GM03348 (cell line): ENCODE measurements around the gene NLRP9.

ENCODE experiments used
- DNase-seq: peaks from one replicate; pipeline ENCODE4 v3.0.0; 2012; ENCODE audit warnings: low spot score

NLRP9 gene

GRCh38 chr19:55673465-55673864 is 64.7 kb downstream of the NLRP9 start:
- no peak for DNase-seq

DNA sequence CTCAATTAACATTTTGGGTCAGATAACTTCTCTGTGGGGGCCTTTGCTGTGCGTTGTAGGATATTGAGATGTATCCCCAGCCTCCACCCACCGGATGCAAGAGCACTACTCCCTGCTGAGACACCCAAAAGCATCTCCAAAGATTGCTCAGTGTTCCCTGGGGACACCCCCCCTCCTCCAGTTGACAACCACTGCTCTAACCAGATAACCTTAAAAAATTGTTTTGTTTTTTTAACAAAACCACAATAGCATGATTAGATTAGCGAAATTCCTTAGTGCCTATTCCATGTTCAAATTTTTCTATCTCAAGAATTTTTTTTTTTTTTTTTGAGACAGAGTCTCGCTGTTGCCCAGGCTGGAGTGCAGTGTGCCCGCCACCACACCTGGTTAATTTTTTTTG is 65.8 kb downstream of the NLRP9 start:
- no peak for DNase-seq

DNA sequence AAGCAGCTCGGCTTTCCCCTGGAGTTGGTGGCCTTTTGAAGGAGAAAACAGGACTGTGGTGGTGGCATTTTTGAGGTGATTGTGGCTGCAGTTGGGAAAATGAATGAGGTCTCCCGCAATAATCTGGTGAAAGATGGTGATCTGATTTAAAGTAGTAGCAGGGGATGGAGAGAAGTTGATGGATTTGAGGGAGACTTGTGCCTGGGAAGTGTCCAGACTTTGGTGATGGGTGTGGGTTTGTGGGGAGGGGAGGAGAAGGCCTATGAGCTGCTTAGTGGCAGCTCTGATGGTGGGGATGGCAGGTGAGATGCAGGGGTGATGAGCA is 67.2 kb downstream of the NLRP9 start:
- DNase-seq, result no peak

DNA sequence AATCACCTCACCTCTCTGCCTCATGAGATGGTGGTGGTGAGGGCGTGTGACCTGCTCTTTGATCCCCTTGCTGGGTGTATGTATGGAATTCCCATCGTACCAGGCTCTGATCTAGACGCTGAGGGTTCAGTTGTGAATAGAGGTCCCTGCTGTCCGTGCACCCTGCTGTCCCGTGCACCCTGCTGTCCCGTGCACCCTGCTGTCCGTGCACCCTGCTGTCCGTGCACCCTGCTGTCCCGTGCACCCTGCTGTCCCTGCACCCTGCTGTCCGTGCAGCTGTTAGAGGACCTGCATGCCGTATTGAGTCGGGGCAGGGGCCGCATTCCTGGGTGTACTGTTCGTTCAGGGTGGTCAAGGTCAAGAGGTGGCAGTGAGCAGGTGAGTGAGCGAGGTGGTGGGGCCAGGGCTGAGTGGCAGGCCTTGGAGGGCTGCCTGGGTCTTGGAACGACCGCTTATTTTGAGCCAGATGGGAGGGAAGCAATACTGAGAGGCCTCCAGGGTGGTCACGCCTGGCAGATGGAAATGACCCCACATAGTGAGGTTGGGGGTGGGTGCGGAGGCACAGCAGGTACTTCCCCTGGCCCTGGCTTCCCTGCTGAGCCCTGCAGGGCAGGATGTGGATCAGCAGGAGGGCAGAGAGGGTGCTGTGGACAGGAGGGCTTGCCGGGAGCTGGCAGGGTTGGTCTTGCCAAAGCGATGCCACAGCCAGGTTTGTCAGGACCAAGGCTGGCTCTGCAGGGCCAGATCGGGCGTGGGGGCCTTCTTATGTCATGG is 67.7 kb downstream of the NLRP9 start:
- DNase-seq, result no peak

DNA sequence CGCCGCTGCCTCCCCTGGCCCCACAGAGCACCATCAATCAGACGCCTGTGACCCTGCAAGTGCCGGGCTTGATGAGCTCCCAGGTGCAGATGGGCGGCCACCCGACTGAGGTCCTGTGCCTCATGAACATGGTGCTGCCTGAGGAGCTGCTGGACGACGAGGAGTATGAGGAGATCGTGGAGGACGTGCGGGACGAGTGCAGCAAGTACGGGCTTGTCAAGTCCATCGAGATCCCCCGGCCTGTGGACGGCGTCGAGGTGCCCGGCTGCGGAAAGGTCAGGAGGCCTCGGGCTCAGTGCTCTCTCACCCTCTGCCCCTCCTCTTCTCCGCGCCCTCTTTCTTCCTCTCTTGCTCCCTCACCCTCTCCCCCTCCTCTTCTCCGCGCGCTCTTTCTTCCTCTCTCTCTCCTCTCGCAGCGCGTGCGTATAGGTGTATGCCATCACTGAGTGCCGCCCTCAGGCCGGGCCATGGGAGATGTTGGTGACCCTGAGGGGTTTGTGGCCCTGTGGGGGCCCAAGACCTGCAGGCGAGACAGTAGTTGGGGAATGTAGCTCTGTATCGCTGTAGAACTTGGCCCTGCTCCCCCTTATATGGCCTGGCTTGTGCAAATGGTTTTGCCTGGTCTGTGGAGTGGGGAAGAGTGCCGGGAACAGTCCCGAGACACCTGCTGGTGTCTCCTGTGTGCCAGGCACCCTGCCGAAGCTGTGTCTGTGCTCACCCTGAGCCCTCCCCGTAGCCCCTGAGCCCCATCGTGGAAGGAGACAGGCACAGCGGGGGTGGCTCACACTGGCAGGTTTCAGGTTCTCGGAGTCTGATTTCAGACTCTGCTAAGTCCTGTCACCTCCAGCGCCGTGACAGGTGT is 68.6 kb downstream of the NLRP9 start:
- DNase-seq, result no peak

DNA sequence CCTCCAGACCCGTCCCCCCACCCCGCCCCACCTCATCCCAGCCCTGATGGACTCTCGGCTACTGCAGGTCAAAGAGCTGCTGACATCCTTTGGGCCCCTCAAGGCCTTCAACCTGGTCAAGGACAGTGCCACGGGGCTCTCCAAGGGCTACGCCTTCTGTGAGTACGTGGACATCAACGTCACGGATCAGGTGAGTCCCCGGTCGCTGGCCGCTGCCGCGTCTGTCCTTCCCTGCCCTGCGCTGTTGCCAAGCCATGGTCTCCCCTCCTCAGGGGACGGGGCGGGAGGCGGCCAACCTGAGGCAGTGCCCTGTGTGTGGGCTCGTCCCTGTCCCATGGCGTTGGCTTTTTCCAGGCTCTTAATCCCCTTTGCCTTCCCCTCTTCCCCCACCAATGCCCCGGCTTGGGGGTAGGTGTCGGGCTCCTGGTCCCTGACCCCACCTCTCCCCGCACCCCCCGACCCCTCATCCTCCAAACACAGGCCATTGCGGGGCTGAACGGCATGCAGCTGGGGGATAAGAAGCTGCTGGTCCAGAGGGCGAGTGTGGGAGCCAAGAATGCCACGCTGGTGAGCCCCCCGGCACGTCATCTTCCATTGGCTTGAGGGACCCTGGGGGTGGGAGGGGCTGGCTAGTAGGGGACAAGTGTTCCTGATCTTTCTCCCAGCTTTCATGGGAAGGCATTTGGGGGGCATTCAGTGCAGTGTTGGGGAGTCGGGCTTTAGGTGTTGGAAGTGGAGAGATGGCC is 69.4 kb downstream of the NLRP9 start:
- no peak for DNase-seq

GRCh38 chr19:55667958-55668357 is 70.2 kb downstream of the NLRP9 start:
- DNase-seq, result no peak

DNA sequence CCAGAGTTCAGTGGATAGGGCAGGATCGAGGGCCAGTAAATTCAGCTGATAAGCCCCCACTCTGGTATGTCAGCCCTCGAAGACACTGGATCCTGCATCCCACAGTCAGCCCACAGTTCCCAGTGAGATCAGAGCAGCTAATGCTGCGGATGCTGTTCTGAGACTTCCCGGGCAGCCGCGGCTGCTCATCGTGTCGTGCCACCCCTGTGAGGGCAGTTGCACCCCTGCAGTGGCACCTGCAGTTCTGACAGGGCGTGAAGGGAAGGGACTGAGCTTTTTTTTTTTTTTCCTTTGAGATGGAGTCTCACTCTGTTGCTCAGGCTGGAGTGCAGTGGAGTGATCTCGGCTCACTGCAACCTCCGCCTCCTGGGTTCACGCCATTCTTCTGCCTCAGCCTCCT is 70.7 kb downstream of the NLRP9 start:
- no peak for DNase-seq

DNA sequence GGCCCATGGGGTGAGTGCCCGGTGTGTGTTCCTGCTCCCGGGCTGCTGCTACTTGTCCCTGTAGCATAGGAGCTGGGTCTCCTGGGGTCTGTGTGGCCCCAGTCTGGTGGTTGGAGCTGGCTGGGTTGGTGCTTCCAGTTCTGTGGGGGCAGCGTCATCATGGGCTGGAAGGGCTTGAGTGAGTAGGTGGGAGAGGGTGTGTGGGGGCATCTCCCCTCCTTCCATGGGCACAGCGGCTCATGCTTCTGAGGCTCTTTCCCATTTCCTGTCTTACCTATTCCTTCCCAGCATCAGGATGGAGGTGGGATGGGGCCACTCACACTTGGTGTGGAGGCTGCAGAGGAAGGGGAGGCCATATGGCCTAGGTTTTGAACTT is 71.2 kb downstream of the NLRP9 start:
- no peak for DNase-seq

GRCh38 chr19:55666343-55667005 is 71.7 kb downstream of the NLRP9 start:
- no peak for DNase-seq

DNA sequence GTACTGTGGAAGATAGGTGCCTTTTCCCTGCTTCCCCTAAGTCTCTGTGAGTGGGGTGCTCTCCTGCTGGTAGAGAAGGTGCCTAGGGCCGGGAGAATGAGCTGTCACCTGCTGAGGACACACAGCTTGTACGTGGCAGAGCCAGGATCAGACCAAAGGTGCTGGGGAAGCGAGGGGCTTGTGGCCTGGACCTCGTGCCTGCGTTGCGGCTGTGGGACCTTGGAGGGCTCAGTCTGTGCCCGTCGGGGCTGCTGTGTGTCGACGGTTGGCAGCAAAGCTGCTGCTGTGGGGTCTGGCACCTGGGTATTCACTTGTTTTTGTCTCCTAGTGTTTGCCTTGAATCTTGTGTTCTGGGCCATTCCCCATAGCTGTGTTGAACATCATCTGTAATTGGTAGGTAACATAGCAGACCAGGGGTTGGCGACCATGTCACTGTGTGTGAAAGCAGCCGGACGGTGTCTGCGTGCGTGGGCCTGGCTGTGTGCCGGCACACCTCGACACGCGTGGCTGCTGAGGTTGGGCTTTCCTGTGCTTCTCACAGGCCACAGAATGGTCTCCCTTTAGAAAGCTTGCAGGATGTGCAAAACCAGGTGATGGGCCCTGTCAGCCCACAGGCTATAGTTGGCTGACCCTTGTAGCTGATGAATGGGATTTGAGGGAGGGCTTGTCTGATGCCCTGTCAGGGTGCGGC is 74.2 kb downstream of the NLRP9 start:
- no peak for DNase-seq

DNA sequence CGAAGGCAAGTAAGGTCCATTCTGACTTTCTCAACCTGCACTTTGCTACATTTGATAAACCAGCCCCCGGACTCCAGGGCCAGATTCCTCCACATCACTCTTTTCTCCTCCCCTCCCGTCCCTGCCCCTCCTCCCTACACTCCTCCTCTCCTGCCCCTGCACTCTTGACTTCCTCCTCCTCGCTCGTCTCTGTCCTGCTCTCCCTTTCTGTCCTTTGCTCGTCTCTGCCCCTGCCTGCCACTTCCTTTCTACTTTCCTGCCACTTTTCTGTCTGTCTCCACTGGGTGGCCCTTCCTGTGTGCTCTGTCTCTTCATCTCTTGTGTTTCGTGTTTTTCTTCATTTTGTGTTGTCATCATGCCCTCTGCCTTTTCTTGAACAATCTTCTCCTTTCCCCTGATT is 76.4 kb downstream of the NLRP9 start:
- DNase-seq, result no peak

DNA sequence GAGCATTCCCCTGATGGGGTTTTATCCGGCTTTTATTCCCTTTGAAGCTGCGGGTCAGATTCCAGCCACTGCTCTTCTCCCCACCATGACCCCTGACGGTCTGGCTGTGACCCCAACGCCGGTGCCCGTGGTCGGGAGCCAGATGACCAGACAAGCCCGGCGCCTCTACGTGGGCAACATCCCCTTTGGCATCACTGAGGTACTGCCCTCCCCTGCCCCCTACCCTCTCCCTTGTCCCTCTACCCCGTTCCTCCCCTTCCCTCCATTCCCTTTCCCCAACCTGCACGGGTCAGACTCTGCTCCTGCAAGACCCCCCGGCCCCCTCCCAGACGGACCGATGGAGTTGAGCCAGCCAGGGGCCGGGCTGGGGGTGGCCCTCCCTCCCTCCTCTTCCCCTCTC is 77.2 kb downstream of the NLRP9 start:
- no peak for DNase-seq

DNA sequence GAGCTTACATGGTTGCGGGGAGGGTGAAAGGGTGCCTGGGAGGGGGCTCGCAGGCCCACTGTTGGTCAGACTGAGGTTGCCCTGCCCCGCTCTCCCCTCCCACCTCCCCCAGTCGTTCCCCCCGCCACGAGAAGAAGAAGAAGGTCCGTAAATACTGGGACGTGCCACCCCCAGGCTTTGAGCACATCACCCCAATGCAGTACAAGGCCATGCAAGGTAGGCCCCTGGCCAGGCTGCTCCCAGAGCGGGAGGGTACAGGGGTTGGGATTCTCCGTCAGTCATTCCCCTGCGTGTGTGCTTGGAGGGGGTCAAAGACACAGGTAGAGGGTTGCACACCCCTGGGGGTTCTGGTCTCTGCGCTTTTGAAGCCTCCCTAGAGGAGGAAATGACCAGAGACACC is 77.8 kb downstream of the NLRP9 start:
- no peak for DNase-seq

DNA sequence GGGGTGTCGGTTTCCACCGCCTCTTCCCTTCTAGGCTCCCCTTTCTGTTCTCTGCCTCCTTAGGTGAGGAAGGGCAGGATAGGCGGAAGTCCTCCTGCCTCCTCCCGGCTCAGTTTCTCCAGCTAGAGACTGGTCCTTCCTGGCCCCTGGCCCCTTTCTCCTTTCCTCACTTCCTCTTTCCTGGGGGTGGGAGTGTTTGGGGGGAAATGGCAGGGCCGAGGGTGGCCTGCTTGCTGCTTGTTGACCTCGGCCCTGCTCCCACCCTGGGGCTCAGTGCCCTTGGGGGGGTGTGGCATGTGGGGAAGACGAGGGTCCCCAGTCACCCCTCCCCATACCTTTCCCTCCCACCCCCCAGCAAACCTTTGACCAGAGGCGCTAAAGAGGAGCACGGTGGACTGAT is 78.4 kb downstream of the NLRP9 start:
- no peak for DNase-seq

DNA sequence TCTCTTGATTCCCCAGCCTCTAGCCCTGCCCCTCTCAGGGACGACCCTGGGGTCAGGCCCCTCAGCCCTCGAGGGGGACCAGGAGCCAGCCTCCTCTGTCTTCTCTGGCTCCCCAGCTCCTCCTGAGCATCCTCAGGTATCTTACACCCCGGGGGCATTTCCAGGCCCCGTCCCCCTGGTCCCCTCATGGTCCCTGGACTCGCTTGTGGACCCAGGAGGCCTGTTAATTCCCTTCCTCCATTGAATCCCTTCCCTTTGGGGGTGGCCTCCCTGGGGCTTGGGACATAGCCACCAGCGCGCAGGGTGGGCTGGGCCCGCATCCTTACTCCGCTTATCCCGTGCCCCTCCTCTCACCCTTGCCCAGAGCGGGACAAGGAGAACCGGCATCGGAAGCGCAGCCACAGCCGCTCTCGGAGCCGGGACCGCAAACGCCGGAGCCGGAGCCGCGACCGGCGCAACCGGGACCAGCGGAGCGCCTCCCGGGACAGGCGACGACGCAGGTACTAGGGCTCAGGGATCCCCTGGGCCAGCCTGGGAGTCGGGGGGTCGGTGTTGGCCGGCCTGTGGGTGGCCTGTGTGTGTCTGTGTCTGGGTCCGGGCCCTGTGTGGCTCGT is 79.2 kb downstream of the NLRP9 start:
- DNase-seq, result no peak
